ENCODE measurements around the gene CALHM5.
A peak's percentile ranks its signal among the peaks of the same experiment; 100 is the strongest.

DNA sequence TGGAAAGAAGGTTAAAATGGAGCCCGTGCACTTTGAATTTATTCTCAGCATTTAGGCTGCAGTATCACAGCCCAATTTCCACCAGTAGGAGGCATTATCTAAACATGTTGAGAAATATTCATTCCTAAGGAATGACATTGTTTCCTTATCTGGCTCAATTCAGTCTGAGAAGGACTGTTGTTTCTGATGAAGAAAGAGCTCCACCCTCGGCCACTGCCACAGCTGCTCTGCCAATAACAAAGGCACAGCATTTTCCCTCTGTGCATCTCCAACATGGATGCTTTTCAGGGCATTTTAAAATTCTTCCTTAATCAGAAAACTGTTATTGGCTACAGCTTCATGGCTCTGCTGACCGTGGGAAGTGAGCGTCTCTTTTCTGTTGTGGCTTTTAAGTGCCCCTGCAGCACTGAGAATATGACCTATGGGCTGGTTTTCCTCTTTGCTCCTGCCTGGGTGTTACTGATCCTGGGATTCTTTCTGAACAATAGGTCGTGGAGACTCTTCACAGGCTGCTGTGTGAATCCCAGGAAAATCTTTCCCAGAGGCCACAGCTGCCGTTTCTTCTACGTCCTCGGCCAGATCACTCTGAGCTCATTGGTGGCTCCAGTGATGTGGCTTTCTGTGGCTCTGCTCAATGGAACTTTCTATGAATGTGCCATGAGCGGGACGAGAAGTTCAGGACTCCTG, at the start of gene CALHM5:
- TF ChIP-seq, protein P1, sequence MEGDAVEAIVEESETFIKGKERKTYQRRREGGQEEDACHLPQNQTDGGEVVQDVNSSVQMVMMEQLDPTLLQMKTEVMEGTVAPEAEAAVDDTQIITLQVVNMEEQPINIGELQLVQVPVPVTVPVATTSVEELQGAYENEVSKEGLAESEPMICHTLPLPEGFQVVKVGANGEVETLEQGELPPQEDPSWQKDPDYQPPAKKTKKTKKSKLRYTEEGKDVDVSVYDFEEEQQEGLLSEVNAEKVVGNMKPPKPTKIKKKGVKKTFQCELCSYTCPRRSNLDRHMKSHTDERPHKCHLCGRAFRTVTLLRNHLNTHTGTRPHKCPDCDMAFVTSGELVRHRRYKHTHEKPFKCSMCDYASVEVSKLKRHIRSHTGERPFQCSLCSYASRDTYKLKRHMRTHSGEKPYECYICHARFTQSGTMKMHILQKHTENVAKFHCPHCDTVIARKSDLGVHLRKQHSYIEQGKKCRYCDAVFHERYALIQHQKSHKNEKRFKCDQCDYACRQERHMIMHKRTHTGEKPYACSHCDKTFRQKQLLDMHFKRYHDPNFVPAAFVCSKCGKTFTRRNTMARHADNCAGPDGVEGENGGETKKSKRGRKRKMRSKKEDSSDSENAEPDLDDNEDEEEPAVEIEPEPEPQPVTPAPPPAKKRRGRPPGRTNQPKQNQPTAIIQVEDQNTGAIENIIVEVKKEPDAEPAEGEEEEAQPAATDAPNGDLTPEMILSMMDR (IDR thresholded peaks at IDR 0.05): peak in 4 of 6 experiments; percentile 17 to 37 (median 24)
- peak in 1 of 2 donors; percentile 9 for TF ChIP-seq POLR2A (IDR thresholded peaks at IDR 0.05)

Measured in thyroid gland (tissue), 4 donors.